ENCODE results near the gene CXCL8. TPM values are rescaled to one million over a fixed set of nuclear protein-coding genes. Genes with fewer than 3 reads are reported as not detected.

The CXCL8 gene
- polyA plus RNA-seq, 2 of the 4 experiments (the other 2 are of a cell fraction): 4.4 to 57.2 TPM

GRCh38 chr4:73780243-73780642 lies 39.9 kb downstream of the CXCL8 start:
- no peak for FAIRE-seq
- 88% methylated on average over 1 of the region's 1 CpG for WGBS (ENCODE audit: missing lambda C conversion rate)
- ChIA-PET POLR2A (no interaction called here), CTCF (no interaction called here)
- no peak for TF ChIP-seq ZSCAN20 (CRISPR knock-in tag; IDR thresholded peaks at IDR 0.05)
- ATAC-seq: no peak
- H3K4me3 ChIP-seq: no peak overlapping the region
- no peak overlapping the region for H3K4me2 ChIP-seq
- no peak overlapping the region for H3K27ac ChIP-seq
- H3K9me3 ChIP-seq: no peaks in the 10 kb centered on the region
- no peak for DNase-seq (ENCODE audit: low read depth in 1 of 2, low spot score in 1 of 2)
- peaks cover 23% of the 10 kb centered on the region for H3K4me1 ChIP-seq

GRCh38 chr4:73780834-73781233 lies 40.5 kb downstream of the CXCL8 start:
- WGBS (ENCODE audit: missing lambda C conversion rate): 89% methylated on average over 2 of the region's 2 CpGs

GRCh38 chr4:73788411-73788810 lies 48.0 kb downstream of the CXCL8 start:
- Histone ChIP-seq H3K27ac (no peak overlapping the region), H3K4me1 (no peaks in the 10 kb centered on the region), H3K4me3 (no peak overlapping the region), H3K9me3 (no peaks in the 10 kb centered on the region), H3K4me2 (no peak overlapping the region)
- POLR2A ChIA-PET: no interaction called here
- no peak for FAIRE-seq
- no peak for ATAC-seq
- CTCF ChIA-PET: no interaction called here
- 69% methylated on average over 2 of the region's 2 CpGs for WGBS (ENCODE audit: missing lambda C conversion rate)
- DNase-seq (ENCODE audit: low read depth in 1 of 2, low spot score in 1 of 2): no peak
- TF ChIP-seq NFE2L2 (conservative IDR thresholded peaks at IDR 0.05; ENCODE audit: low read length): no peak
- no peak for TF ChIP-seq MYC (IDR thresholded peaks at IDR 0.05; ENCODE audit: borderline replicate concordance, low read length)
- no peak for TF ChIP-seq SREBF2 (IDR thresholded peaks at IDR 0.05)
- no peak for TF ChIP-seq RNF2 (IDR thresholded peaks at IDR 0.05; ENCODE audit: borderline replicate concordance, low read depth)
- TF ChIP-seq SMC3 (IDR thresholded peaks at IDR 0.05): no peak
- TF ChIP-seq MAZ (IDR thresholded peaks at IDR 0.05; ENCODE audit: borderline replicate concordance, low read depth, low read length): no peak
- TF ChIP-seq HOXB13 (CRISPR knock-in tag; IDR thresholded peaks at IDR 0.05; ENCODE audit: low read depth): no peak
- no peak for TF ChIP-seq JUN (IDR thresholded peaks at IDR 0.05)
- TF ChIP-seq PHF8 (IDR thresholded peaks at IDR 0.05; ENCODE audit: borderline replicate concordance, low read depth): no peak
- TF ChIP-seq E2F6 (IDR thresholded peaks at IDR 0.05; ENCODE audit: borderline replicate concordance, low read depth): no peak
- TF ChIP-seq POLR2A (IDR thresholded peaks at IDR 0.05; ENCODE audit: low read length): no peak
- TF ChIP-seq ZFP36 (IDR thresholded peaks at IDR 0.05; ENCODE audit: borderline replicate concordance, partially characterized antibody): no peak
- TF ChIP-seq HOXB5 (CRISPR knock-in tag; IDR thresholded peaks at IDR 0.05): no peak
- TF ChIP-seq ZC3H11A (IDR thresholded peaks at IDR 0.05): no peak
- no peak for TF ChIP-seq TFCP2L1 (CRISPR knock-in tag; IDR thresholded peaks at IDR 0.05)

More at GRCh38 chr4:73780834-73781233, 40.5 kb downstream of the CXCL8 start:
- Histone ChIP-seq H3K4me3 (no peak overlapping the region), H3K4me1 (peaks cover 19% of the 10 kb centered on the region), H3K27ac (no peak overlapping the region), H3K4me2 (no peak overlapping the region), H3K9me3 (no peaks in the 10 kb centered on the region)
- no peak for FAIRE-seq
- no peak for TF ChIP-seq CHD2 (IDR thresholded peaks at IDR 0.05; ENCODE audit: low read length, partially characterized antibody)
- no peak for TF ChIP-seq HOXB5 (CRISPR knock-in tag; IDR thresholded peaks at IDR 0.05)
- TF ChIP-seq HDAC2 (IDR thresholded peaks at IDR 0.05): no peak
- TF ChIP-seq ZSCAN20 (CRISPR knock-in tag; IDR thresholded peaks at IDR 0.05): no peak
- no peak for TF ChIP-seq JUNB (IDR thresholded peaks at IDR 0.05)
- no peak for TF ChIP-seq RCOR1 (IDR thresholded peaks at IDR 0.05; ENCODE audit: low read depth, low read length)
- no peak for TF ChIP-seq ZFP36 (IDR thresholded peaks at IDR 0.05; ENCODE audit: borderline replicate concordance, partially characterized antibody)
- no peak for TF ChIP-seq EHMT2 (IDR thresholded peaks at IDR 0.05; ENCODE audit: low read depth)
- TF ChIP-seq MYC (IDR thresholded peaks at IDR 0.05; ENCODE audit: borderline replicate concordance, low read length): no peak
- TF ChIP-seq TP53 (CRISPR knock-in tag; IDR thresholded peaks at IDR 0.05): no peak
- TF ChIP-seq REST (IDR thresholded peaks at IDR 0.05): no peak
- TF ChIP-seq ZNF302 (CRISPR knock-in tag; IDR thresholded peaks at IDR 0.05): no peak
- no peak for TF ChIP-seq SREBF2 (IDR thresholded peaks at IDR 0.05)
- no peak for TF ChIP-seq POLR2A (IDR thresholded peaks at IDR 0.05; ENCODE audit: low read length)
- TF ChIP-seq ATOH8 (CRISPR knock-in tag; IDR thresholded peaks at IDR 0.05; ENCODE audit: low read depth): no peak
- TF ChIP-seq MAFK (IDR thresholded peaks at IDR 0.05; ENCODE audit: partially characterized antibody): no peak
- TF ChIP-seq SMC3 (IDR thresholded peaks at IDR 0.05): no peak
- ChIA-PET CTCF (no interaction called here), POLR2A (no interaction called here)
- ATAC-seq: no peak
- DNase-seq (ENCODE audit: low read depth in 1 of 2, low spot score in 1 of 2): no peak

Measured in A549 (cell line).